Panc1 (cell line): ENCODE data around the gene NTN4. TPM values are rescaled to one million over a fixed set of nuclear protein-coding genes. Genes with fewer than 3 reads are reported as not detected.
A peak's percentile ranks its signal among the peaks of the same experiment; 100 is the strongest.

Experiments used
- ATAC-seq: fragments of 200-7000 bp; cut with Tn5 transposase; 2 replicates; pipeline ENCODE4 v1.9.1; 2020; ENCODE audit warnings: mild to moderate bottlenecking, moderate library complexity
- BruUV-seq: library from RNA; stranded (reverse); fragments of 400-500 nt; replicated peaks from 2 replicates; lab custom pipeline; 2021; lab: Mats Ljungman, UMichigan
- CTCF ChIA-PET: fragments of 300-600 bp; sonication (Branson Sonifier 250); formaldehyde crosslinking; loops from one replicate; lab custom pipeline; 2022; ENCODE audit warnings: antibody characterized with exemption; lab: Charles Lee
- POLR2A ChIA-PET: fragments of 300-600 bp; sonication (Branson Sonifier 250); formaldehyde crosslinking; loops from one replicate; lab custom pipeline; 2022; ENCODE audit warnings: antibody characterized with exemption; lab: Charles Lee
- DNase-seq: peaks from one replicate; pipeline ENCODE4 v3.0.0-alpha.2; 2010; ENCODE audit warnings: low read depth, low spot score
- H3K27ac ChIP-seq: 2 replicates; pipeline ENCODE4 v1.5.1; 2011; ENCODE audit warnings: mild to moderate bottlenecking, low read length, inconsistent platforms
- H3K27me3 ChIP-seq: fragments of 200-500 bp; sonication (Bioruptor generic); 2 replicates; pipeline ENCODE4 v1.6.0; 2014; ENCODE audit warnings: low read length, inconsistent platforms; ENCODE audit not compliant: control insufficient read depth, insufficient read depth
- H3K36me3 ChIP-seq: fragments of 200-500 bp; sonication (Bioruptor generic); 2 replicates; pipeline ENCODE4 v1.5.1; 2014; ENCODE audit warnings: inconsistent platforms, mild to moderate bottlenecking, low read length, moderate library complexity; ENCODE audit not compliant: control insufficient read depth, insufficient read depth
- H3K4me1 ChIP-seq: 2 replicates; pipeline ENCODE4 v1.5.1; 2011; ENCODE audit warnings: inconsistent platforms, mild to moderate bottlenecking, low read length, moderate library complexity; ENCODE audit not compliant: control insufficient read depth, insufficient read depth
- H3K4me3 ChIP-seq, 2 experiments: 2 replicates each; pipeline ENCODE4 v1.5.1; 2011 to 2012; ENCODE audit warnings: low read depth in 2 of 2, low read length in 2 of 2, mild to moderate bottlenecking in 2 of 2, inconsistent platforms in 1 of 2, moderate library complexity in 1 of 2
- H3K9me3 ChIP-seq: fragments of 200-500 bp; sonication (Bioruptor generic); 2 replicates; pipeline ENCODE4 v1.5.1; 2014; ENCODE audit warnings: low read depth, mild to moderate bottlenecking, inconsistent platforms, low read length, moderate library complexity; ENCODE audit not compliant: control insufficient read depth, insufficient read depth
- POLR2AphosphoS5 ChIP-seq: IDR thresholded peaks from 2 replicates; pipeline ENCODE4 v1.6.1; 2012; ENCODE audit warnings: mild to moderate bottlenecking, low read depth, low read length, moderate library complexity
- SIN3A ChIP-seq: IDR thresholded peaks from 2 replicates; pipeline ENCODE4 v1.6.1; 2012; ENCODE audit warnings: low read depth, mild to moderate bottlenecking, low read length, moderate library complexity, borderline replicate concordance; ENCODE audit not compliant: insufficient read depth
- TCF7L2 ChIP-seq: IDR thresholded peaks from 2 replicates; pipeline ENCODE4 v1.6.1; 2011; ENCODE audit warnings: mild to moderate bottlenecking, low read depth, low read length, inconsistent platforms
- in situ Hi-C: cut with HindIII; loops from 2 replicates; pipeline ENCODE4 v1.10.0; 2016; ENCODE audit warnings: low sequenced_read_pairs, low pct_unique_long_range_greater_than_20kb
- intact Hi-C: fragments of 100-400 bp; cut with micrococcal nuclease; formaldehyde crosslinking; loops from one replicate; pipeline ENCODE4 v1.10.0; 2022; ENCODE audit not compliant: unreplicated experiment
- total RNA-seq: library from RNA; stranded (reverse); gene quantifications from one replicate; pipeline ENCODE4 v1.2.1, GENCODE V29; 2021; ENCODE audit not compliant: unreplicated experiment
- TF ChIP-seq, protein P1 (sequence below): fragments of 450-650 bp; IDR thresholded peaks from 2 replicates; pipeline ENCODE4 v1.5.1; 2017; ENCODE audit warnings: mild to moderate bottlenecking
- TF ChIP-seq, protein P2 (sequence below), 2 experiments: IDR thresholded peaks; 2 replicates each; pipeline ENCODE4 v1.6.1; 2011 to 2012; ENCODE audit warnings: low read depth in 2 of 2, control low read depth in 1 of 2, low read length in 1 of 2, mild to moderate bottlenecking in 1 of 2, moderate library complexity in 1 of 2; ENCODE audit not compliant: insufficient read depth in 1 of 2

The NTN4 gene
- total RNA-seq, 1 experiment from 2014 or later: 17.1 TPM

DNA sequence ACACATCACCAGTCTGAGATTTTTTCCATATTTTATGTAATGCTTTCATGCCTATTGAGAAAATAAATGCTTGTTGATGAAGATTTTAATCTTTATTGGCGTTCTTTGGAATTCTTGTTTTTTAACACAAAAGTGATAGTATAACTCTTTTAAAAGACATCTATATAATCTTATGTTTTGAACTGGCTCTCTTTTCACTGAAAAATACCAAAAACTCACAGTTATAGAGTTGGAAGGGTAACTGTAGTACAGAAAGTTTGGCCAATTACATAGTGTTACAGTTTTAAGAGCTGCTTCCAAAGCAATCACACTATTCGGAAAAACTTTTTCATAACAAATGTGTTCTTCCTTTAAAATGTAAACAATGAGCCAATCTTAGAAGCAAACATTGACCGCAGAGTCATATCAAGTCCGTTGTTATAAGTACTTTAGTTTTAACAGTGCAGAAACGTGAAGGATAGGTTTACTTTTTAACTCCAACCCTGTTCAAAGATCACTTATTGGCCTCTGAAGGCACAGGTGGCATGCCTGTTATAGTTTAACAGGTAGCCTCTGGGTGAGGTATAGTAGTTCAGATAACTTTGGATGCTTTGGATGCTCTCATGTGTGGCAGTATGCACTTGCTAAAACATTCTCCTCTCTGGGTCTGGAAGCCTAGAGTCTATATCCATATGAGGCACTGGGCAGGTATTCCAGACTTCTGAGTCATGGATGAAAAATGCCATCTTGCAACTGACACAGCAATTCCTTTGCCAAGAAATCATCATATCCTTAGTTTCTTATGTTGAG is 12.1 kb upstream of the NTN4 start:
- intact Hi-C loops (no loop called here), in situ Hi-C loops (no loop called here)
- no peaks in the 10 kb centered on the region for H3K27me3 ChIP-seq
- H3K9me3 ChIP-seq: no peaks in the 10 kb centered on the region
- ATAC-seq: peak; percentile 92
- BruUV-seq: no TSS peak
- ChIA-PET POLR2A (no interaction called here), CTCF (no interaction called here)
- no peaks in the 10 kb centered on the region for H3K36me3 ChIP-seq
- peak overlapping the region in 1 of 2 experiments; percentile 24; a peak in 1 of 4 replicates for H3K4me3 ChIP-seq
- peaks cover 14% of the 10 kb centered on the region; the same call in 1 of the 2 replicates for H3K4me1 ChIP-seq
- peak overlapping the region; percentile 67; the same call in 1 of the 2 replicates for H3K27ac ChIP-seq
- TF ChIP-seq POLR2AphosphoS5 (no peak), SIN3A (no peak), TCF7L2 (no peak)
- TF ChIP-seq, protein P1, sequence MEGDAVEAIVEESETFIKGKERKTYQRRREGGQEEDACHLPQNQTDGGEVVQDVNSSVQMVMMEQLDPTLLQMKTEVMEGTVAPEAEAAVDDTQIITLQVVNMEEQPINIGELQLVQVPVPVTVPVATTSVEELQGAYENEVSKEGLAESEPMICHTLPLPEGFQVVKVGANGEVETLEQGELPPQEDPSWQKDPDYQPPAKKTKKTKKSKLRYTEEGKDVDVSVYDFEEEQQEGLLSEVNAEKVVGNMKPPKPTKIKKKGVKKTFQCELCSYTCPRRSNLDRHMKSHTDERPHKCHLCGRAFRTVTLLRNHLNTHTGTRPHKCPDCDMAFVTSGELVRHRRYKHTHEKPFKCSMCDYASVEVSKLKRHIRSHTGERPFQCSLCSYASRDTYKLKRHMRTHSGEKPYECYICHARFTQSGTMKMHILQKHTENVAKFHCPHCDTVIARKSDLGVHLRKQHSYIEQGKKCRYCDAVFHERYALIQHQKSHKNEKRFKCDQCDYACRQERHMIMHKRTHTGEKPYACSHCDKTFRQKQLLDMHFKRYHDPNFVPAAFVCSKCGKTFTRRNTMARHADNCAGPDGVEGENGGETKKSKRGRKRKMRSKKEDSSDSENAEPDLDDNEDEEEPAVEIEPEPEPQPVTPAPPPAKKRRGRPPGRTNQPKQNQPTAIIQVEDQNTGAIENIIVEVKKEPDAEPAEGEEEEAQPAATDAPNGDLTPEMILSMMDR: no peak
- TF ChIP-seq, protein P2, sequence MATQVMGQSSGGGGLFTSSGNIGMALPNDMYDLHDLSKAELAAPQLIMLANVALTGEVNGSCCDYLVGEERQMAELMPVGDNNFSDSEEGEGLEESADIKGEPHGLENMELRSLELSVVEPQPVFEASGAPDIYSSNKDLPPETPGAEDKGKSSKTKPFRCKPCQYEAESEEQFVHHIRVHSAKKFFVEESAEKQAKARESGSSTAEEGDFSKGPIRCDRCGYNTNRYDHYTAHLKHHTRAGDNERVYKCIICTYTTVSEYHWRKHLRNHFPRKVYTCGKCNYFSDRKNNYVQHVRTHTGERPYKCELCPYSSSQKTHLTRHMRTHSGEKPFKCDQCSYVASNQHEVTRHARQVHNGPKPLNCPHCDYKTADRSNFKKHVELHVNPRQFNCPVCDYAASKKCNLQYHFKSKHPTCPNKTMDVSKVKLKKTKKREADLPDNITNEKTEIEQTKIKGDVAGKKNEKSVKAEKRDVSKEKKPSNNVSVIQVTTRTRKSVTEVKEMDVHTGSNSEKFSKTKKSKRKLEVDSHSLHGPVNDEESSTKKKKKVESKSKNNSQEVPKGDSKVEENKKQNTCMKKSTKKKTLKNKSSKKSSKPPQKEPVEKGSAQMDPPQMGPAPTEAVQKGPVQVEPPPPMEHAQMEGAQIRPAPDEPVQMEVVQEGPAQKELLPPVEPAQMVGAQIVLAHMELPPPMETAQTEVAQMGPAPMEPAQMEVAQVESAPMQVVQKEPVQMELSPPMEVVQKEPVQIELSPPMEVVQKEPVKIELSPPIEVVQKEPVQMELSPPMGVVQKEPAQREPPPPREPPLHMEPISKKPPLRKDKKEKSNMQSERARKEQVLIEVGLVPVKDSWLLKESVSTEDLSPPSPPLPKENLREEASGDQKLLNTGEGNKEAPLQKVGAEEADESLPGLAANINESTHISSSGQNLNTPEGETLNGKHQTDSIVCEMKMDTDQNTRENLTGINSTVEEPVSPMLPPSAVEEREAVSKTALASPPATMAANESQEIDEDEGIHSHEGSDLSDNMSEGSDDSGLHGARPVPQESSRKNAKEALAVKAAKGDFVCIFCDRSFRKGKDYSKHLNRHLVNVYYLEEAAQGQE (IDR thresholded peaks at IDR 0.05; ENCODE audit: insufficient read depth in 1 of 2, low read depth in 2 of 2, low read length in 1 of 2): no peak
- peak; percentile 93 for DNase-seq

DNA sequence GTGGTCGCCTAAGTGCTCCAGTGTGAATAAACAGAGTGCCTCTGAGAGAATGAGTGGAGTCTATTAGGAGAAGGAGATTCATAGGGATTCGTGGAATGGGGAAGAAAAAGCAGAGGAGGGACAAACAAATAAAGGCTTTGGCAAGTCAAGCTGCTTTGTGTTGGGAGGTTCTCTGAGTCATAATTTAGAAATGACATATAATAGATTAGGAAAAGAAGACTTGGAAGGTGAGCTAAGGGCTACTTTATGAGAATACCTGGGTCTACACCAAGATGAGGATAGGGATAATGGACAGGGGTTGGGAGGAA is 6.4 kb upstream of the NTN4 start:
- DNase-seq (no peak), ATAC-seq (peak; percentile 26)
- POLR2A ChIA-PET: no interaction called here
- Histone ChIP-seq H3K27me3 (peaks cover 13% of the 10 kb centered on the region), H3K4me1 (0 out of 2 replicates have a peak, but pooled peaks cover under 1% of the 10 kb centered on the region), H3K36me3 (no peaks in the 10 kb centered on the region; the same call in 1 of the 2 replicates), H3K27ac (peak overlapping the region; percentile 24; the same call in 1 of the 2 replicates), H3K4me3 (no peak overlapping the region), H3K9me3 (no peaks in the 10 kb centered on the region)
- in situ Hi-C loops (no loop called here), intact Hi-C loops (no loop called here)
- BruUV-seq: no TSS peak
- no peak for TF ChIP-seq SIN3A
- TF ChIP-seq, protein P1: no peak
- TF ChIP-seq TCF7L2: no peak
- no peak for TF ChIP-seq POLR2AphosphoS5
- TF ChIP-seq, protein P2 (IDR thresholded peaks at IDR 0.05; ENCODE audit: insufficient read depth in 1 of 2, low read depth in 2 of 2, low read length in 1 of 2): no peak
- CTCF ChIA-PET: no interaction called here
